GM18502 (cell line): ENCODE data around the gene PLN.
A peak's percentile ranks its signal among the peaks of the same experiment; 100 is the strongest.

ENCODE experiments used
- ATAC-seq: cut with Tn5 transposase; IDR thresholded peaks from one replicate; pipeline ENCODE4 v1.9.1; 2021; ENCODE audit warnings: mild to moderate bottlenecking; ENCODE audit not compliant: unreplicated experiment, poor library complexity

PLN gene

DNA sequence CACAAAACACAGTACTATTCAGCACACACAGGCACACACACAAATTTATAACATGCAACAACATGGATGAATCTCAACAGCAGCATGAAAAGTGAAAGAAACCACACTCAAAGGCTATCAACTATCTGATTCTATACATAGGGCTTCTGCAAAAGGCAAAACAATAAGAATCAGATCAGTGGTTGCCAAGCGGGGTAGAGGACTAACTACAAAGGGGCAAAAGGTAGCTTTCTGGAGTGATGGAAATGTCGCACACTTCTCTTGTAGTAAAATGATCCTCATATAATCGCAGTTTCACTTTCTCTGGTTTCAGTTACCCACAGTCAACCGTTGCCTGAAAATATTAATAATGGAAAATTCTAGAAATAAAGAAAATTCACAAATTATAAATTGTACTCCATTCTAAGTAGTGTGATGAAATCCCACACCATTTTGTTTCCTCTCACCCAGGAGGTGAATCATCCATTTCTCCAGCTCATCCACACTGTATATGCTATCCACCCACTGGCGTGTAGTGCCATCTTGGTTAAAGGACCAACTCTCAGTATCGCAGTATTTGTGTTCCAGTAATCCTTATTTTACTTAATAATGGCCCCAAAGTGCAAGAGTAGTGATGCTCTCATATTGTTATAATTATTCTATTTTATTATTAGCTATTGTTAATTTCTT lies 12.8 kb upstream of the PLN start:
- ATAC-seq, result no peak

- no peak for ATAC-seq
These were observed 11.6 kb upstream of the PLN start for GRCh38 chr6:118536478-118536877.

GRCh38 chr6:118537574-118537973 lies 10.5 kb upstream of the PLN start:
- no peak for ATAC-seq

- no peak for ATAC-seq
These were observed 5.7 kb upstream of the PLN start for GRCh38 chr6:118542184-118542952.

- no peak for ATAC-seq
These were observed 4.0 kb upstream of the PLN start for GRCh38 chr6:118544105-118544504.

DNA sequence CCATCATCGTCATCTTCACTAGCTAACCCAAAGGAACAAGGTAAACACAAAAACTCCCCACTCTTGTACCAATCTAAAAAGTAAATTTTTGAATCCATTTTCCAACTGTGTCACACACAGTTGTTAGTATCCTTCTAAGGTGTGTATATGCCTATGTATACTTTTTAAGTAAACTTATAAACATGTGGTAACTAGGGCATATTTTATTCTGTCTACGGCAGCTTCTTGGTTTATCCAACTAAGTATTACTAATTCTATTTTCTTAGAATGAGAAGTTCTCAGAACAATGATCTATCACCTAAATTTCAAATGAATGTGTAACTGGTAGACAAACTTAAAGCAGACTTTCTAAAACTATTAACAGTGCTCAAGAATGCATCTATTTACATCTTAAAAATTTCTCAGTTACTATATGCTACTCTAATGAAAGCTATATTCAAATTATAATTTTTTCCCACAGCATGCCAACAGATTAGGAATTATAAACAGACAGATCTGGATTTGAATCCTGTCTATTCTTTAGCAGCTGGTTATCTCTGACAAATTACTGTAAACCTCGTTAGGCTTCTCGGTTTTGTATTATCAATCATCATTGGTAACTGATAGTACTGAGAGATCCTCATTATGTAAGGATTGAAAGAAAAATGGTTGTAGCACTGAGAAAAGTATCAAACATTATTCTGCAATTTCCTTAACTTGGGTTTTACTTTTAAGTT lies 1.8 kb upstream of the PLN start:
- ATAC-seq, result no peak

GRCh38 chr6:118546880-118547218 lies 1.2 kb upstream of the PLN start:
- ATAC-seq, result no peak

DNA sequence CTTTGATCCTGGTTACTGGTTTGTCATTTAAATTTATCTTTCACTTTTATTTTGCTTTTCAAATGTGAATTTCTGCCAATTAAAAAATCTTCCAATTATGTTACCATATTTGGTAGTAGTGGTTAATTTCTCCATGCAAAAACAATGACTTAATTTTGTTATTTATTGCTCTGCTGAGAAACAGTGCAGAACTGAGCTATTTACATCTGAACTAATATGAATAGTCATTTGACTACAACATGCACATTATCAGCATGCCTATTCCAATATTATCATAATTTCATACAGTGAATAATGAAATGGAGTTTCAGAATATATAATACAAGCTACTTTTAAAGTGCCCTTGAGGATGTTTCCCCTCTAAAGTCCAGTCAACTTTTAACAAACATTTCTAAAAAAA lies 517 bp downstream of the PLN start:
- no peak for ATAC-seq

DNA sequence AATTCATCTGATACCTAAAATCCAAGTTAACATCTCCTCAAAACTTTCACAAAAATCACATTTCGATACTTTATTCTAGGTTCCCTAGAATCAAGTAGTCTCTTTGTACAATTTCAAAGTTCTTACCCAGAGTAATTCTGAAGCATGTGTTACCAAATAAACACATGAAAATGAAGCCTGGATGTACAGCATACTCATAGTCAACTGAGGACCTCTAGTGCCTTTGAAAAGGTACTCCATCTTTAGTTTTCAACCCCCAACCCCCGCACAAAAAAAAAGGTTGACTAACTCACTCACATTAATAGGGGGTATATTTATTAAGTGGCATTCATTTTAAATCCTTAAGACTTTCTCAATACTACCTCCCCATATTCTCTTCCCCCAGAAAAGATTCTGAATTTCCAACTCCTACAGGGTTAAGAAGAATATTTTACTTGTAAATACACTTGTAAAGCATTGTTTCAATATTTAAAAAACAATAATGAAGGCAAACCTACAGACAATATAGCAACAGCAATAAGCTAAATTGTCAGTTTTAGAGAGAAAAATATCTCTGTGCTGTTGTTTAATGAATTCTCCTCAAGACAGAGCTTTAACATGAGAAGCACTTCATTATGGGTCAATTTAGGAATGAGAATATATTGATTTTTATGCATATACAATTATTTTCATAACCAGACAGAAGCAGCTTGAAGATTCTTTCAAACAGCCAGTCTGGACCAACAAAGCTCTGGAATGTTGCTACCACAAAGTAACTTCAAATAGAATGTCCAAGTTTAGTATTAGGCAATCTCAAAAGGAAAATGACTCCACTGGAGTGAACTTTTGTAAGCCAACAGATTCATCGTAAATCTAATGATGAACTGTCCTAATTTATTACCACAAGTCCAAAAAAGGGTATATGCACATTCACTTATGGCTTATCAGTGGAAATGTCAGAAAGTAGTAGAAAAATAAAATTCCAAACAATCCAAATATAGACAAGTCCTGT lies 3.3 kb downstream of the PLN start:
- peak; percentile 90 for ATAC-seq

- no peak for ATAC-seq
These were observed 5.0 kb downstream of the PLN start for GRCh38 chr6:118553132-118553531.

DNA sequence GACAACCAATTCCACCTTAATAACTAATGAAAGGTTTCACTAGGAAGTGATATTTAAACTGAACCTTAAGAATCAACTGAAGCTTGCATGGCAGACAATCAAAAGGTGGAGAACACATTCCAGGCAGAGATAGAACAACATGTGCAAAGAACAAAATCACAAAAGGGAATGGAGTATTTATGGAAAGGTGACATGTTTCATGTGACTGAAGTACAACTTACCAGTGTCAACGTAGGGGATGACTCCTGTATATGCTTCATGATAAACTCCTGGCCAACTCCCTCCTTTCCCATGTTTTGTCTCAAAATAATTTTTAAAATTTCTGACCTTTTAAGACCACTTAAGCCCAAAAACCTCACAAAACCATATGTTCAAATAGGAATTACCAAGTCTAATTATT lies 6.6 kb downstream of the PLN start:
- no peak for ATAC-seq

GRCh38 chr6:118558464-118559217 lies 10.5 kb downstream of the PLN start:
- peak; percentile 70 for ATAC-seq

DNA sequence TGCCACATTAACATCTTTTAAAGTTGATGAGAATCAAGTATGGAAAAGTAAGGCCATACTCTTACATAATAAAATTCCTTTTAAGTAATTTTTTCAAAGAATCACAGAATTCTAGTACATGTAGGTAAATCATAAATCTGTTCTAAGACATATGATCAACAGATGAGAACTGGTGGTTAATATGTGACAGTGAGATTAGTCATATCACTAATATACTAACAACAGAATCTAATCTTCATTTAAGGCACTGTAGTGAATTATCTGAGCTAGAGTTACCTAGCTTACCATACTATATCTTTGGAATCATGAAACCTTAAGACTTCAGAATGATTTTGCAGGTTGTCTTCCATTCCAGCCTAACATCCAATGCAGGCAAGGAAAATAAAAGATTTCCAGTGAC lies 11.6 kb downstream of the PLN start:
- peak; percentile 71 for ATAC-seq

GRCh38 chr6:118562248-118562647 lies 14.2 kb downstream of the PLN start:
- no peak for ATAC-seq

DNA sequence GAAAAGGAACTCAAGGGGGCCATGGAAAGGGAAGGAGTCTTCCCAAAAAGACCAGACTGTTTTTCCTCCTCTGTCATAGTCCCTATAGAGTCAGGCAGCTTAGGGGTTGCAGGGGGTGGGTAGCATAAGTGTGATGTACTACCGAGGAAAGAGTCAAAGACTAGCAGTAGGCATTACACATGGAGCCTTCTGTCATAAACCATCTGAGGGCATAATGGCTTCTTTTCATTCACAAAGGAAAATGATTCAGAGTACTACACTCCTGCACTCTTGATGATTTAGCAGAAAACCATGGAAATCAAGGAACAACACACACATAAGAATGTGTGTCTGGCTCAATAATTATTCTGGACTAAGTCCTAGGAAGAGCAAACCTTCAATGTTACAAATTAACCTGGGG lies 14.9 kb downstream of the PLN start:
- no peak for ATAC-seq

DNA sequence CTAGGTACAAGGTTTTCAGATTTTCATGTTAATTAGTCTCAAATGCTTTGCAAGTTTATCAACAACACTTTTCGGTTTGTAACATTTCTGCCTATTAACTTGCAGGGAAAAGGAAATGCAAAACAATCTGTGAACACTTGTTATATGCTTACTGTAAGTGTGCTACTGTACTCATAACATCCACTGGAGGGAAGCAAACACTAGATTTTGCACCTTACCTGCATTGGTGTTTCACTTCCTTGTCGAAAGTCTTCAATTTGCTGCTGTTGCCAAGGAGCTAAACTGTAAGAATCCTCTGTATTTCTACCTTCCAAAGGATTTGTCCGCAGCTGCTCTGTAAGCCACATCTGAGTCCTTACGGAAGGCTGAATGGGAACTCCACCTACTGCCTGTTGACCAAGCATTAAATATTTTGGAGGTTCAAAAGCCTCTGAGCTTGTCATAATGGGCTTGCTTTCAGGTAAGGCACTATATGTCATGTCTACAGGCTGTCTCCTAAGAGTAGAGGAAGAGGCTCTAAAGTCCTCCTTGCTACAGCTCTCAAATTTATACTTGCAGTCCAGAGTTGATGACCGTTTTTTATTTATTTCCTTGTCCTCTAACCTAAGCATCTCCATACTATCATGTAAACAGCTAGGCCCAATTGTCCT lies 17.3 kb downstream of the PLN start:
- ATAC-seq, result peak; percentile 100

DNA sequence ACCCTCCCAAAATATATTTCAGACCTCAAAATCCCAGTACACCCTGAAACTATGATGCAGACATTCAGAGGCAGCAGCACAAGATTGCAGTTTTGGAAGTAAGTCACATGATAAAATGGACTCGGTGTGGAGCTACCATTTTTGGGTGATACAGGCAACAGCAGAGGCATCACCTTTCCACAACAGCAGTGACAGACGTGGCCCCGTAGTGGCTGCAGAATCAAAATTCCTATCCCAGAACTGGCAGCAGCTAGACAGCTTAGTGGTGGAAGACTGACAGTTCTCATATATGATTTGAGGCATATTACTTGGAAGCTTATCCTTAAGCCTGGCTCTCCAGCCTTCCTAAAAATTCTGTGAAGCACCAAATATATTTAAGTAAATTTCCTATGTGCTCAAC lies 19.9 kb downstream of the PLN start:
- ATAC-seq, result no peak

- ATAC-seq, result no peak
These were observed 21.4 kb downstream of the PLN start for GRCh38 chr6:118569498-118569897.

- ATAC-seq, result no peak
These were observed 23.0 kb downstream of the PLN start for GRCh38 chr6:118571121-118571520.
